Measurements from ENCODE around the gene TMEM201. TPM values are rescaled to one million over a fixed set of nuclear protein-coding genes. Genes with fewer than 3 reads are reported as not detected.
"Not testable (repeated sequence)": the region's sequence is repeated elsewhere in the genome, so short reads cannot be mapped to it uniquely, and the experiment has no call there.

TMEM201 gene
- total RNA-seq, 2 experiments from 2014 or later: 14.6 to 15.1 TPM

DNA sequence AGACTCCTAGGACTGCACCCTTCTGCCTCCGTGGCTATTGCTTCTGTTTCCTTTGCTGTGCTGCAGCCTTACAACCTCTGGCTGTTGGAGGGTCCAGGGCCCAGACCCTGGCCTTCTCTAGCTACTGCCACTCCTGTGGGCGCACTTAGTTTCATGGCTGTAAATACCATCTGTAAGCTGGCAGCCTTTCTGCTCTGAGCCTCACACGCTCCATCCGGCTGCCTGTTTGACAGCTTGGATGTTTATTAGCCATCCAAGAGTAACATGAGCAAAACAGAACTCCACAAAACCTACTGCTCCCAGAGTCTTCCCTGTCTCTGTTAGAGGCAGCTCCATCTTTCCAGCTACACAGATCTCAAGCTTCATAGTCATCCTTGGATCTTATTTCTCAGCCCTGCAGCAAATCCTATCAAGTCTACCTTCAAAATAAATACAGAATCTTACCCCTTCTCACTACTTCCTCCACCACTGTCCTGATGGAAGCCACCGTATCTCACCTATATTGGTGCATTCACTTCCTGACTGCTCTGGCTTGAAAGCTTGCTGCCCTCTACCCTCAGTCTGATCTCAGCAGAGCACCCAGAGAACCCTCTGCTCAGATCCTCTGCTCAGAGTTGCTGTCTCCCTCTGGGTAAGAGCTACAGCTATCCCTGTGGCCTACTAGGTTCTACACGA is 30.3 kb upstream of the TMEM201 start:
- H3K27ac Mint-ChIP-seq: no peak overlapping the region
- ChIA-PET POLR2A (interaction anchor here (1.2 kb wide), 1 partner anchor 19 kb away, joined by 3 read pairs; the partner anchor contains the start of gene SLC25A33), CTCF (interaction anchor here (0.6 to 1.9 kb wide), 5 partner anchors 13 to 392 kb away, joined by 3 to 4 read pairs (median 3); no protein-coding TSS in a partner anchor)
- no peaks in the 10 kb centered on the region for H3K9me3 Mint-ChIP-seq (ENCODE audit: low read depth)
- ATAC-seq: peak; percentile 61
- H3K36me3 Mint-ChIP-seq (ENCODE audit: low read depth): peaks cover 34% of the 10 kb centered on the region
- H3K4me3 Mint-ChIP-seq: no peak overlapping the region
- H3K27me3 Mint-ChIP-seq: no peaks in the 10 kb centered on the region
- peaks cover 29% of the 10 kb centered on the region for H3K4me1 Mint-ChIP-seq
- no peak for DNase-seq
- intact Hi-C loops (cut with DNase I, micrococcal nuclease): no loop called here

DNA sequence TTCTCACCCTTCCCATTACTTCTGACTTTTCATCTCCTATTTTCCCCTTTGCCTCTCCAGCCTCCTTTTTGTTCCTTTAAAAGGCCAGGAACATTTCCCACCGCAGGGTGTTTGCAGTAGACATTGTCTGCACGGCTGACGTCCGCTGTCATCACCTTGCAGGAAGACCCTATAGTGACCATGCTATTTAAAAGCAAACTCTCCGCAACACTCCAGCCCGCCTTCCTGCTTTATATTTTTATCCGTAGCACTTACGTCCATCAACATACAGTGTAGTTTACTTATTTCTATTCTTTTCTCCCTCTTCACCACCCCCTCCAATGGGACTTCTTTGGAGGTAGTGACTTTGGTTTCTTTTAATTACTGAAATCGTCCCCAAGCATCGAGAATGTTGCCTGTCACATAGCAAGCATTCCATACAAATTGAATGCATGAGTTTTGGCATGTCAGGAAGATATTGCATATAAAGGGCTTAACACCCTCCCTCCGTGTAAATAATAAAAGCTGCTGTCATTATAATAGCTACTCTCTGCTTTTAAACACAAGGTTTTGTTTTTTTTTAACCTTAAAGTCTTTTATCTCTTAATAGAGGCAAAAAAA is 29.7 kb upstream of the TMEM201 start:
- no peak overlapping the region for H3K27ac Mint-ChIP-seq
- DNase-seq (no peak), ATAC-seq (no peak)
- peaks cover 29% of the 10 kb centered on the region for H3K4me1 Mint-ChIP-seq
- H3K27me3 Mint-ChIP-seq: no peaks in the 10 kb centered on the region
- no peak overlapping the region for H3K4me3 Mint-ChIP-seq
- ChIA-PET CTCF (interaction anchor here (0.9 to 1.3 kb wide), 2 partner anchors 13 to 65 kb away, joined by 3 read pairs; no protein-coding TSS in a partner anchor), POLR2A (interaction anchor here (1.2 kb wide), 1 partner anchor 20 kb away, joined by 3 read pairs; the partner anchor contains the start of gene SLC25A33)
- peaks cover 30% of the 10 kb centered on the region for H3K36me3 Mint-ChIP-seq (ENCODE audit: low read depth)
- H3K9me3 Mint-ChIP-seq (ENCODE audit: low read depth): no peaks in the 10 kb centered on the region
- intact Hi-C loops (cut with DNase I, micrococcal nuclease): no loop called here

DNA sequence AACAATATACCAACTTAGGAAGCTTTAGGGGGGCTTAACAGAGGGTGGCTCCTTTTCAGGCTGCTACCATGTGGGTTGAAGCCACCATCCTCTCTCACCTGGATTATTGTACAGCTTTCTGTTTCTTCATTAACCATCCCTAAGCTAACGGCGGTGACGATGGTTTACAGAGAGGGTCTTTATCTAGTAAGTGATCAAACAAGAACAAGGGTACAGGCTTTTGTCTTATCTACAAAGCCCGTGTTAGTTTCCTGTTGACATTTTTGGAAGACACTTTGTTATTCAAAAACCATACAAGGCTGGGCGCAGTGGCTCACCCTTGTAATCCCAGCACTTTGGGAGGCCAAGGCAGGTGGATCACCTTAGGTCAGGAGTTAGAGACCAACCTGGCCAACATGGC is 29.0 kb upstream of the TMEM201 start:
- POLR2A ChIA-PET: no interaction called here
- intact Hi-C loops (cut with DNase I, micrococcal nuclease): no loop called here
- no peak for ATAC-seq

GRCh38 chr1:9560090-9560489 is 28.6 kb upstream of the TMEM201 start:
- H3K4me3 Mint-ChIP-seq; H3K27ac Mint-ChIP-seq; H3K27me3 Mint-ChIP-seq; DNase-seq; CTCF ChIA-PET; H3K9me3 Mint-ChIP-seq (ENCODE audit: low read depth); POLR2A ChIA-PET; intact Hi-C loops (cut with DNase I, micrococcal nuclease); ATAC-seq: not testable (repeated sequence)
- peaks cover 29% of the 10 kb centered on the region for H3K4me1 Mint-ChIP-seq
- H3K36me3 Mint-ChIP-seq (ENCODE audit: low read depth): peaks cover 30% of the 10 kb centered on the region

More for the DNA sequence above, 29.0 kb upstream of the TMEM201 start:
- H3K27ac Mint-ChIP-seq: no peak overlapping the region
- peaks cover 29% of the 10 kb centered on the region for H3K4me1 Mint-ChIP-seq
- DNase-seq: no peak
- H3K9me3 Mint-ChIP-seq (ENCODE audit: low read depth): no peaks in the 10 kb centered on the region
- no peaks in the 10 kb centered on the region for H3K27me3 Mint-ChIP-seq
- CTCF ChIA-PET: no interaction called here
- peaks cover 30% of the 10 kb centered on the region for H3K36me3 Mint-ChIP-seq (ENCODE audit: low read depth)
- no peak overlapping the region for H3K4me3 Mint-ChIP-seq

GRCh38 chr1:9561429-9561828 is 27.3 kb upstream of the TMEM201 start:
- Mint-ChIP-seq H3K36me3 (ENCODE audit: low read depth) (peaks cover 17% of the 10 kb centered on the region), H3K4me3 (no peak overlapping the region), H3K27me3 (no peaks in the 10 kb centered on the region), H3K27ac (no peak overlapping the region), H3K9me3 (ENCODE audit: low read depth) (no peaks in the 10 kb centered on the region), H3K4me1 (peaks cover 29% of the 10 kb centered on the region)
- intact Hi-C loops (cut with DNase I, micrococcal nuclease): no loop called here
- CTCF ChIA-PET: no interaction called here
- DNase-seq (no peak), ATAC-seq (no peak)
- POLR2A ChIA-PET: no interaction called here

DNA sequence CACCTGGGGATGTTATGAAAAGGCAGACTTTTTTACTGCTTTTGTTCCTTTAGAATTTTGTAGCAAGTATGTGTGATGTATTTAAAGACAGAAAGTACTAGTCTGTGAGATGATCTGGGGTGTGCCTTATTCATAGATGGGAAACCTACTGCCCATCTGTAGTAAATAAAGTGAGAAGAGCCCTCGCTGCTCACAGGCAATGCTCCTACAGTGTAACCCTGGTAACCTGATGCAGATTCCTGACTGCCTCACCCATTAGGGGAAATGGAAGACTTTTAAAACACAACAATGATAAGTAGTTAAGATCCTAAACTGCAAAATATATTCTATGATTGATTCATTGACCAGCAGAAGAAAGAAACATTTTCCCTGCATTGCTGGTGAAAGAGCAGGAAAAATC is 19.4 kb upstream of the TMEM201 start:
- H3K4me3 Mint-ChIP-seq: no peak overlapping the region
- ATAC-seq (no peak), DNase-seq (no peak)
- H3K27ac Mint-ChIP-seq: no peak overlapping the region
- intact Hi-C loops (cut with DNase I, micrococcal nuclease): no loop called here
- no peaks in the 10 kb centered on the region for H3K27me3 Mint-ChIP-seq
- CTCF ChIA-PET: interaction anchor here (0.9 to 1.6 kb wide), 4 partner anchors 12 to 74 kb away, joined by 3 to 5 read pairs (median 3); no protein-coding TSS in a partner anchor
- H3K36me3 Mint-ChIP-seq (ENCODE audit: low read depth): peaks cover 25% of the 10 kb centered on the region
- POLR2A ChIA-PET: interaction anchor here (0.6 kb wide), 1 partner anchor 738 kb away, joined by 5 read pairs; no protein-coding TSS in a partner anchor
- H3K4me1 Mint-ChIP-seq: no peaks in the 10 kb centered on the region
- H3K9me3 Mint-ChIP-seq (ENCODE audit: low read depth): no peaks in the 10 kb centered on the region

DNA sequence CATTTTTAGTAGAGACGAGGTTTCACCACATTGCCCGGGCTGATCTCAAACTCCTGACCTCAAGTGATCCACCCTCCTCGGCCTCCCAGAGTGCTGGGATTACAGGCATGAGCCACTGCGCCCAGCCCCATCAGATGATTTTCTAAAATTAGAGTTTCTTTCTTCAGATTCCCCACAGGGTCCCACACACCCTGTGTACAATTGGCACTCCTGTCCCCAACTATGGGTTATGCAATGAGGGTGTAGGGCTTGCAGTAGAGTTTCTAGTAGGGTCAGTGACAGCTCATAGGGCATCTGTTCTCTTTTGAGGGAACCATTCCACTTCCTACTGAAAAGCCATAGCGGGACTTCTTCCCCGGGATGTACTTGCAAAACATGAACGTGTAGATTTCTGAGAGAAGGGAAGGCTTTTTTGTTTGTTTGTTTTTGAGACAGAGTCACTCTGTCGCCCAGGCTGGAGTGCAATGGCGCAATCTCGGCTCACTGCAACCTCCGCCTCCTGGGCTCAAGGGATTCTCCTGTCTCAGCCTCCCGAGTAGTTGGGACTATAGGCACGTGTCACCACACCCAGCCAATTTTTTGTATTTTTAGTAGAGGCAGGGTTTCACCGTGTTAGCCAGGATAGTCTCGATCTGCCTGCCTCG is 17.7 kb upstream of the TMEM201 start:
- H3K27me3 Mint-ChIP-seq; H3K9me3 Mint-ChIP-seq (ENCODE audit: low read depth); H3K4me3 Mint-ChIP-seq; H3K27ac Mint-ChIP-seq; H3K4me1 Mint-ChIP-seq; POLR2A ChIA-PET; DNase-seq; intact Hi-C loops (cut with DNase I, micrococcal nuclease); ATAC-seq: not testable (repeated sequence)
- CTCF ChIA-PET: interaction anchor here (0.6 to 1.2 kb wide), 3 partner anchors 12 to 268 kb away, joined by 3 read pairs; no protein-coding TSS in a partner anchor
- peaks cover 25% of the 10 kb centered on the region for H3K36me3 Mint-ChIP-seq (ENCODE audit: low read depth)

GRCh38 chr1:9573723-9574122 is 15.0 kb upstream of the TMEM201 start:
- Mint-ChIP-seq H3K27me3 (no peaks in the 10 kb centered on the region), H3K4me3 (no peak overlapping the region), H3K9me3 (ENCODE audit: low read depth) (no peaks in the 10 kb centered on the region), H3K36me3 (ENCODE audit: low read depth) (peaks cover 30% of the 10 kb centered on the region), H3K4me1 (no peaks in the 10 kb centered on the region), H3K27ac (no peak overlapping the region)
- DNase-seq: no peak
- POLR2A ChIA-PET: no interaction called here
- intact Hi-C loops (cut with DNase I, micrococcal nuclease): loop anchor here (1.0 to 2.0 kb wide), 2 partner anchors 78 to 79 kb away; no protein-coding TSS in a partner anchor
- no peak for ATAC-seq
- CTCF ChIA-PET: interaction anchor here (0.6 to 1.0 kb wide), 7 partner anchors 10 to 640 kb away, joined by 3 to 9 read pairs (median 3); no protein-coding TSS in a partner anchor

DNA sequence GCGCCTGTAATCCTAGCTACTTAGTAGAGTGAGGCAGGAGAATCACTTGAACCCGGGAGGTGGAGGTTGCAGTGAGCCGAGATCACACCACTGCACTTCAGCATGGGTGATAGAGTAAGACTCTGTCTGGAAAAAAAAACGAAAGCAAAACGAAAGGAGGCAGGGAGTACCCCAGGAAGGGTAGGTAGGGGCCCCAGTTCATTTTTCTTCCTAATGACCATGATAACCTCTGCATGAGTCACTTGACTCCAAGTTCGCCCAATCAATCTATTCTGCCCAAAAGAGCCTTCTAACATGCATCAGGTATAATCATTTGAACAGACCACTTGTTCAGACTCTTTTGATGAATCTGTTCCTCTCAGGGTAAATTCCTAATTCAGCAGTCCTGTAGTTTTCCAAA is 13.2 kb upstream of the TMEM201 start:
- H3K27me3 Mint-ChIP-seq: no peaks in the 10 kb centered on the region
- ChIA-PET POLR2A (interaction anchor here (0.5 kb wide), 1 partner anchor 286 kb away, joined by 3 read pairs; no protein-coding TSS in a partner anchor), CTCF (interaction anchor here (0.6 kb wide), 1 partner anchor 62 kb away, joined by 4 read pairs; no protein-coding TSS in a partner anchor)
- H3K27ac Mint-ChIP-seq: no peak overlapping the region
- H3K36me3 Mint-ChIP-seq (ENCODE audit: low read depth): peaks cover 18% of the 10 kb centered on the region
- ATAC-seq (no peak), DNase-seq (no peak)
- no peaks in the 10 kb centered on the region for H3K9me3 Mint-ChIP-seq (ENCODE audit: low read depth)
- H3K4me3 Mint-ChIP-seq: no peak overlapping the region
- intact Hi-C loops (cut with DNase I, micrococcal nuclease): no loop called here
- no peaks in the 10 kb centered on the region for H3K4me1 Mint-ChIP-seq

- ATAC-seq: no peak
- H3K27ac Mint-ChIP-seq: no peak overlapping the region
- no peaks in the 10 kb centered on the region for H3K4me1 Mint-ChIP-seq
- intact Hi-C loops (cut with DNase I, micrococcal nuclease): no loop called here
- H3K4me3 Mint-ChIP-seq: no peak overlapping the region
- ChIA-PET POLR2A (no interaction called here), CTCF (interaction anchor here (0.7 kb wide), 1 partner anchor 87 kb away, joined by 3 read pairs; no protein-coding TSS in a partner anchor)
- H3K36me3 Mint-ChIP-seq (ENCODE audit: low read depth): peaks cover 16% of the 10 kb centered on the region
- H3K27me3 Mint-ChIP-seq: no peaks in the 10 kb centered on the region
- H3K9me3 Mint-ChIP-seq (ENCODE audit: low read depth): no peaks in the 10 kb centered on the region
- DNase-seq: no peak
Measured at GRCh38 chr1:9576903-9577302, 11.8 kb upstream of the TMEM201 start.

- Mint-ChIP-seq H3K4me3 (no peak overlapping the region), H3K27ac (peak overlapping the region; percentile 0), H3K9me3 (ENCODE audit: low read depth) (no peaks in the 10 kb centered on the region), H3K36me3 (ENCODE audit: low read depth) (peaks cover 18% of the 10 kb centered on the region), H3K27me3 (no peaks in the 10 kb centered on the region), H3K4me1 (no peaks in the 10 kb centered on the region)
- no peak for ATAC-seq
- ChIA-PET CTCF (no interaction called here), POLR2A (no interaction called here)
- intact Hi-C loops (cut with DNase I, micrococcal nuclease): no loop called here
- no peak for DNase-seq
Measured at GRCh38 chr1:9577423-9577822, 11.3 kb upstream of the TMEM201 start.

Measured in activated CD4-positive, alpha-beta T cell treated with anti-CD3 and anti-CD28 coated beads for 36 hours (primary cell).